ENCODE results near the gene NSDHL. TPM values are rescaled to one million over a fixed set of nuclear protein-coding genes. Genes with fewer than 3 reads are reported as not detected.

NSDHL gene
- total RNA-seq, 1 donor from 2014 or later, result 15.9 TPM

DNA sequence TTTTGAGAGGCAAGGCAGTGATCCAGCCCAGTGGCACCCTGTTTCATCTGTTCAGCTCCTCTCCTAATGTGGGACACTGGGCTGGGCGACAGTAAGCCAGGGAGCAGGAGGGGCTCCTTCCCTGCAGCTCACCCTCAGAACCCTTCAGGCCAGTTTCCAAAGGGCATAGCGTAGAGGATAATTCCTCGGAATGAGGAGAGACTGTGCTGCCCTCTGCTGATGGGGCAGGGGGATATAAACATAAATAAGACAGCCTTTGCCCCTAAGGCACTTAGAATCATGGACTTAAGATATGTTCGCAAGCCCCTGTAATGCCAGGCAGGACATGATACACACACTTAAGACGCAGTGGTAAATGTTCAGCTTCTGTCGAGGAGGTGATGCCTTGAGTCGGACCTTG lies 39.1 kb downstream of the NSDHL start:
- Histone ChIP-seq H3K79me2 (ENCODE audit: low read depth) (no peaks in the 10 kb centered on the region), H3K9ac (no peak overlapping the region), H3F3A (ENCODE audit: low read depth) (no peaks in the 10 kb centered on the region), H3K4me3 (no peak overlapping the region), H3K27ac (no peak overlapping the region), H3K4me2 (no peak overlapping the region), H3K9me3 (ENCODE audit: low read depth) (no peaks in the 10 kb centered on the region), H4K20me1 (ENCODE audit: low read depth) (no peaks in the 10 kb centered on the region), H3K27me3 (no peaks in the 10 kb centered on the region), H3K4me1 (no peaks in the 10 kb centered on the region), H3K36me3 (no peaks in the 10 kb centered on the region), H2AFZ (replicated peaks) (no peak overlapping the region)
- H3K9me3 Mint-ChIP-seq, result peaks cover 12% of the 10 kb centered on the region
- H3K4me1 Mint-ChIP-seq, result peaks cover 8% of the 10 kb centered on the region
- no peak overlapping the region for H3K4me3 Mint-ChIP-seq
- no peak for DNase-seq (ENCODE audit: low spot score)
- H3K27me3 Mint-ChIP-seq (ENCODE audit: insufficient read depth, low read depth), result peaks cover 6% of the 10 kb centered on the region
- H3K27ac Mint-ChIP-seq, result no peak overlapping the region
- TF ChIP-seq, protein P1, sequence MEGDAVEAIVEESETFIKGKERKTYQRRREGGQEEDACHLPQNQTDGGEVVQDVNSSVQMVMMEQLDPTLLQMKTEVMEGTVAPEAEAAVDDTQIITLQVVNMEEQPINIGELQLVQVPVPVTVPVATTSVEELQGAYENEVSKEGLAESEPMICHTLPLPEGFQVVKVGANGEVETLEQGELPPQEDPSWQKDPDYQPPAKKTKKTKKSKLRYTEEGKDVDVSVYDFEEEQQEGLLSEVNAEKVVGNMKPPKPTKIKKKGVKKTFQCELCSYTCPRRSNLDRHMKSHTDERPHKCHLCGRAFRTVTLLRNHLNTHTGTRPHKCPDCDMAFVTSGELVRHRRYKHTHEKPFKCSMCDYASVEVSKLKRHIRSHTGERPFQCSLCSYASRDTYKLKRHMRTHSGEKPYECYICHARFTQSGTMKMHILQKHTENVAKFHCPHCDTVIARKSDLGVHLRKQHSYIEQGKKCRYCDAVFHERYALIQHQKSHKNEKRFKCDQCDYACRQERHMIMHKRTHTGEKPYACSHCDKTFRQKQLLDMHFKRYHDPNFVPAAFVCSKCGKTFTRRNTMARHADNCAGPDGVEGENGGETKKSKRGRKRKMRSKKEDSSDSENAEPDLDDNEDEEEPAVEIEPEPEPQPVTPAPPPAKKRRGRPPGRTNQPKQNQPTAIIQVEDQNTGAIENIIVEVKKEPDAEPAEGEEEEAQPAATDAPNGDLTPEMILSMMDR (IDR thresholded peaks at IDR 0.05), result peak; percentile 13
- no peak for TF ChIP-seq EZH2phosphoT487 (IDR thresholded peaks at IDR 0.05)
- H3K36me3 Mint-ChIP-seq, result peaks cover 15% of the 10 kb centered on the region

DNA sequence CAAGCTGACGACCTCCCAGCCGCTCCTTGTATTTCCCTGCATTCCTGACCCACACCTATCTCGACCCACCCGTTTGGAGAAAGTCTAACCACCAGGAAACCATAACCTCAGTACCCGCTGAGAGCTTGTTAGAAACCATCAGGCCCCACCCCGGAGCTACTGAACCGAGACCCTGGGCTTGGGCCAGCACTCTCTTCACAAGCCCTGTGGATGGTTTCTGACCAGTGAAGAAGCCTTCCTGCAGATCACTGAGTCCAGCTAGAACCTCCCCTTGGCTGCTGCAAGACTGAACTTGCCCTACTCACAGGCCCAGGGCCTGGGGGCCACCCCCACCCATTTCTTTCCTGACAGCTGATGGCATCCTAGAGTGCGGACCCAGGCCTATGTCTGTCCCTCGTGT lies 40.4 kb downstream of the NSDHL start:
- Histone ChIP-seq H3K36me3 (no peaks in the 10 kb centered on the region), H3K9me3 (ENCODE audit: low read depth) (no peaks in the 10 kb centered on the region), H3F3A (ENCODE audit: low read depth) (no peaks in the 10 kb centered on the region), H3K4me3 (no peak overlapping the region), H3K27me3 (no peaks in the 10 kb centered on the region), H4K20me1 (ENCODE audit: low read depth) (no peaks in the 10 kb centered on the region), H2AFZ (replicated peaks) (no peak overlapping the region), H3K4me1 (no peaks in the 10 kb centered on the region), H3K9ac (no peak overlapping the region), H3K27ac (no peak overlapping the region), H3K79me2 (ENCODE audit: low read depth) (no peaks in the 10 kb centered on the region), H3K4me2 (no peak overlapping the region)
- H3K36me3 Mint-ChIP-seq, result peaks cover 15% of the 10 kb centered on the region
- H3K27me3 Mint-ChIP-seq (ENCODE audit: insufficient read depth, low read depth), result peaks cover 5% of the 10 kb centered on the region
- peaks cover 14% of the 10 kb centered on the region for H3K9me3 Mint-ChIP-seq
- DNase-seq (ENCODE audit: low spot score), result no peak
- no peak overlapping the region for H3K27ac Mint-ChIP-seq
- TF ChIP-seq EZH2 (IDR thresholded peaks at IDR 0.05) (no peak), EZH2phosphoT487 (IDR thresholded peaks at IDR 0.05) (no peak)
- TF ChIP-seq, protein P1 (IDR thresholded peaks at IDR 0.05), result no peak
- no peak overlapping the region for H3K4me3 Mint-ChIP-seq
- H3K4me1 Mint-ChIP-seq, result peaks cover 8% of the 10 kb centered on the region

DNA sequence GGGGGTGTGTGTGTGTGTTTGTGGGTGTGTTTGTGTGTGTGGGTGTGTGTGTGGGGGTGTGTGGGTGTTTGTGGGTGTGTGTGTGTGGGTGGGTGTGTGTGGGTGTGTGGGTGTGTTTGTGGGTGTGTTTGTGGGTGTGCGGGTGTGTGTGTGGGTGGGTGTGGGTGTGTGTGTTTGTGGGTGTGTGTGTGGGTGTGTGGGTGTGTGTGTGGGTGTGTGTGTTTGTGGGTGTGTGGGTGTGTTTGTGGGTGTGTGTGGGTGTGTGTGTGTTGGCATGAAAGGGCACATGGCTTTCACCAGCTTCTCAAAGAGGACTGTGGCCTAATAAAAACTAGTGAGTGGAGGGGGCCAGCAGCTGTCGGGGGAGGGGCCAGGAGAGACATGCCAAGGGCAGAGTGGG lies 41.7 kb downstream of the NSDHL start:
- Mint-ChIP-seq H3K27ac (no peak overlapping the region), H3K4me1 (peaks cover 8% of the 10 kb centered on the region), H3K9me3 (peaks cover 14% of the 10 kb centered on the region), H3K4me3 (no peak overlapping the region), H3K27me3 (ENCODE audit: insufficient read depth, low read depth) (peaks cover 5% of the 10 kb centered on the region), H3K36me3 (peaks cover 14% of the 10 kb centered on the region)
- no peaks in the 10 kb centered on the region for H3K36me3 ChIP-seq
- H3K79me2 ChIP-seq (ENCODE audit: low read depth), result no peaks in the 10 kb centered on the region
- DNase-seq (ENCODE audit: low spot score), result no peak
- H3K9me3 ChIP-seq (ENCODE audit: low read depth), result no peaks in the 10 kb centered on the region
- no peaks in the 10 kb centered on the region for H3F3A ChIP-seq (ENCODE audit: low read depth)
- no peak overlapping the region for H2AFZ ChIP-seq (replicated peaks)
- TF ChIP-seq, protein P1 (IDR thresholded peaks at IDR 0.05), result no peak
- TF ChIP-seq EZH2phosphoT487 (IDR thresholded peaks at IDR 0.05) (no peak), EZH2 (IDR thresholded peaks at IDR 0.05) (no peak)
- no peak overlapping the region for H3K4me3 ChIP-seq
- H3K27ac ChIP-seq, result no peak overlapping the region
- H3K9ac ChIP-seq, result no peak overlapping the region
- H3K27me3 ChIP-seq, result no peaks in the 10 kb centered on the region
- no peak overlapping the region for H3K4me2 ChIP-seq
- no peaks in the 10 kb centered on the region for H4K20me1 ChIP-seq (ENCODE audit: low read depth)
- no peaks in the 10 kb centered on the region for H3K4me1 ChIP-seq
